Measurements from ENCODE around the gene TMC8. TPM values are rescaled to one million over a fixed set of nuclear protein-coding genes. Genes with fewer than 3 reads are reported as not detected.
"Not testable (repeated sequence)": the region's sequence is repeated elsewhere in the genome, so short reads cannot be mapped to it uniquely, and the experiment has no call there.

The TMC8 gene
- total RNA-seq, 2 experiments from 2014 or later = 134 to 140 TPM

DNA sequence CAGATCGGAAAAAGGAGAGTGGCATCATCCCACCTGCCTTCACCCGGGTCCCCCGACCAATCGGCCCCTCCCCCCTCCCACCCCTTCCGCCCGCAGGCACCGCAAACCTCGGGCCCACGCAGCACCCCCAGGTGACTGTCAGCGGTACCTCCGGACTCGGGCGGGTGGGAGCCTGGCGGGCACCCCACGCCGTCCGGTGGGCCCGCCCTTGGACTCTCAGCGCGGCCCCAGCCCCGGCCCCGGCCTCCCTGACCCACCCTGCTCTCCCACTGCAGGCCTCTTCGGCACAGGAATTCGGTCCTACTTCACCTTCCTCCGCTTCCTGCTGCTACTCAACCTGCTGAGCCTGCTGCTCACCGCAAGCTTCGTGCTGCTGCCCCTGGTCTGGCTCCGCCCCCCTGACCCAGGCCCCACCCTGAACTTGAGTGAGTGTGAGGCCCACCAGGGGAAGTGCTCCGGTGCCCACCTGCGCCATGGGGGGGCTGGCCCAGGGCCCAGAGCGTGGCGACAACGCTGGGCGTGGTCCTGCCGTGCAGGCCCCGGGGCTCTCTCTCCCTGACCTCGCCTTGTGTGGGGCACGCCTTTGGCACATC is 1.6 kb downstream of the TMC8 start:
- intact Hi-C loops (cut with micrococcal nuclease) = loop anchor here (5.0 kb wide), 2 partner anchors 35 to 55 kb away; partner anchors contain the start of genes AFMID, SYNGR2 and TK1
- Mint-ChIP-seq H3K27ac (peak overlapping the region; percentile 54), H3K27me3 (no peaks in the 10 kb centered on the region), H3K4me1 (ENCODE audit: low read depth) (peaks cover 58% of the 10 kb centered on the region), H3K36me3 (peaks cover 58% of the 10 kb centered on the region), H3K4me3 (peak overlapping the region; percentile 65), H3K9me3 (no peaks in the 10 kb centered on the region)
- DNase-seq = peak; percentile 78
- ChIA-PET CTCF (interaction anchor here (0.7 to 6.6 kb wide), 4 partner anchors 9 to 47 kb away, joined by 3 to 99 read pairs (median 4); partner anchors contain the start of gene TMC6), POLR2A (interaction anchor here (1.1 to 1.6 kb wide), 2 partner anchors 10 to 37 kb away, joined by 3 to 5 read pairs; no protein-coding TSS in a partner anchor)

DNA sequence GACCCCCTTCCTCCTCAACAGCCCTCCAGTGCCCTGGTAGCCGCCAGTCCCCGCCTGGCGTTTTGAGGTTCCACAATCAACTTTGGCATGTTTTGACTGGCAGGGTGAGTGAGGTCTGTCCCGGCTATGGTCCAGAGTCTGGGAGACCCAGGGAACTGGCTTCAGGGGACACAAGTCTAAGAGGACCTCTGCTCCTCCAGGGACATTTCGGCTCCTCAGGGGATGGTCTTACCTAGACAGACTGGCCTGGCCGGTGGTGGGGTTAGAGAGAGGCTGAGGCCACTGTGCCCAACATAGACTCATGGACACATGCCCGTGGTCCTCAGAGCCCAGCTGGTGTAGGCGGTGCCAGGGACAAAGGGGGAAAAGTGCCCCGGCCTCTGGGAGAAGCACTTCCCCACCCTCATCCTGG is 2.2 kb downstream of the TMC8 start:
- H3K27me3 Mint-ChIP-seq = no peaks in the 10 kb centered on the region
- POLR2A ChIA-PET = interaction anchor here (1.5 kb wide), 2 partner anchors 10 to 54 kb away, joined by 3 to 7 read pairs; partner anchors contain the start of genes AFMID and TK1
- intact Hi-C loops (cut with micrococcal nuclease) = loop anchor here (5.0 kb wide), 2 partner anchors 35 to 55 kb away; partner anchors contain the start of genes AFMID, SYNGR2 and TK1
- no peaks in the 10 kb centered on the region for H3K9me3 Mint-ChIP-seq
- H3K4me3 Mint-ChIP-seq = peak overlapping the region; percentile 65
- no peak for DNase-seq
- peak overlapping the region; percentile 54 for H3K27ac Mint-ChIP-seq
- CTCF ChIA-PET = interaction anchor here (1.1 to 6.6 kb wide), 3 partner anchors 9 to 19 kb away, joined by 5 to 99 read pairs (median 60); partner anchors contain the start of gene TMC6
- H3K36me3 Mint-ChIP-seq = peaks cover 57% of the 10 kb centered on the region
- peaks cover 63% of the 10 kb centered on the region for H3K4me1 Mint-ChIP-seq (ENCODE audit: low read depth)

DNA sequence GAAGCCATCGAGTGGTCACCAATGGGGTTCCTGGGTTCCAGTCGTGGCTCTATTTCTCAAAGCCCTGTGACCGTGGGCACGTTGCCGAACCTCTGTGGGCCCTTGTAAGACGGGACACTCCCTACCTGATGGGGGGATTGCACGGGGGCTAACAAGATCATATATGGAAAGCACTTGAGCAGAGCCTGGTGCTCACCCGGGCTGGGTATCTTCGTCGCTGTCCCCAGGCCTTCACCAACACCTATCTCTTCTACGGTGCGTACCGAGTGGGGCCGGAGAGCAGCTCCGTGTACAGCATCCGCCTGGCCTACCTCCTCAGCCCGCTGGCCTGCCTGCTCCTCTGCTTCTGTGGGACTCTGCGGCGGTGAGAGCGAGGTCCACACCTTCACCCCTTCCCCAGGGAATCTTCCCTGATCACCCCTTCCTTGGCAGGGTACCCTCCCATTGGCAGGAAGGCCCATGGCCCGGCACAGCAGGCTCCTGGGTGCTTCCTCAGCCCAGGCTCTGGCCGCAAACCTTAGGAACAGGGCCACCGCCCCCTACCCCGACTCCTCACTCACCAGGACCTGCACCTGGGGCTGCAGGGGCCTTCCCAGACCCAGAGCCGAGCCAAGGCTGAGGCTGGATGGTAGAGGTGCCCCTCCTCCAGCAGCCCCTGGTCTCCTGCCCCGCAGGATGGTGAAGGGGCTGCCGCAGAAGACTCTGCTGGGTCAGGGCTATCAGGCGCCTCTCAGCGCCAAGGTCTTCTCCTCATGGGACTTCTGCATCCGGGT is 2.8 kb downstream of the TMC8 start:
- CTCF ChIA-PET = interaction anchor here (1.0 to 6.6 kb wide), 10 partner anchors 9 to 289 kb away, joined by 3 to 99 read pairs (median 7); partner anchors contain the start of genes AFMID, TK1 and TMC6
- Mint-ChIP-seq H3K27ac (peak overlapping the region; percentile 54), H3K4me1 (ENCODE audit: low read depth) (peaks cover 68% of the 10 kb centered on the region), H3K36me3 (peaks cover 56% of the 10 kb centered on the region), H3K9me3 (no peaks in the 10 kb centered on the region), H3K27me3 (no peaks in the 10 kb centered on the region), H3K4me3 (peak overlapping the region; percentile 65)
- POLR2A ChIA-PET = interaction anchor here (0.9 to 1.8 kb wide), 4 partner anchors 8 to 53 kb away, joined by 3 to 7 read pairs (median 5); partner anchors contain the start of genes AFMID and TK1
- intact Hi-C loops (cut with micrococcal nuclease) = loop anchor here (5.0 kb wide), 2 partner anchors 34 to 54 kb away; partner anchors contain the start of genes AFMID, SYNGR2 and TK1
- DNase-seq = no peak

DNA sequence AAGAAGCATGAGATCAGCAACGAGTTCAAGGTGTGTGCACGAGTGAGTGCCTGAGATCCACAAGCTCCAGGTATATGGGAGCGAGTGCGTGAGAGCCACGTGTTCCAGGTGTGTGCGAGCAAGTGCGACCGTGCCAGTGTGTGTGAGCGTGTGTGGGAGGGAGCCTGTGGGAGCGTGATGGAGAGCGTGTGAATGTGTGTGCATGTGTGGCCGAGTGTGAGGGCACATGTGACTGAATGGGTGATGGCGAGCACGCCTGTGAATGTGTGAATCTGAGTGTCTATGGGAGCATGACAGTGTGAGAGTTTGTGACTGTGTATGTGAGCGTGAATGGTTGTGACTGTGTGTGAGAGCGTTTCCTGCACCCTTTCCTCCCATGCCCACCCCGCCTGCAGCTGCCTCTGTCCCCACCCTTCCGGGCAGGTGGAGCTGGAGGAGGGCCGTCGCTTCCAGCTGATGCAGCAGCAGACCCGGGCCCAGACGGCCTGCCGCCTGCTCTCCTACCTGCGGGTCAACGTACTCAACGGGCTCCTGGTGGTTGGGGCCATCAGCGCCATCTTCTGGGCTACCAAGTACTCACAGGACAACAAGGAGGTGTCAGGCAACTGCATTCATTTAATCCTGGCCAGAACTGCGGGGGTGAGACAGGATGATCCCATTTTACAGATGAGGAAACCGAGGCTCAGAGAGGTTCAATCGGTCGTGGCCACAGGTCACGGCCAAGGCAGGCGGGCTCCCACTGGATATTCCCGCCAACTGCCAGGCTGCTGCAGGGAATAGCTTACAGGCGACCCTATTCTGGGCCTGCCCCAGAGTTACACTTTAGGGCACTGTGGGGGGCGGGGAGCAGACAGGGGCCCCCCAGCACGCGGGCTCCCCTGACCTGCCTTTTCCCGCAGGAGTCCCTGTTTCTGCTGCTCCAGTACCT is 3.7 kb downstream of the TMC8 start:
- intact Hi-C loops (cut with micrococcal nuclease) = loop anchor here (1.0 to 5.0 kb wide), 4 partner anchors 13 to 53 kb away; partner anchors contain the start of genes AFMID, SYNGR2 and TK1
- CTCF ChIA-PET = interaction anchor here (1.0 to 6.6 kb wide), 13 partner anchors 8 to 288 kb away, joined by 3 to 99 read pairs (median 5); partner anchors contain the start of genes AFMID, TK1 and TMC6
- DNase-seq = peak; percentile 87
- H3K9me3 Mint-ChIP-seq = no peaks in the 10 kb centered on the region
- H3K4me3 Mint-ChIP-seq = peak overlapping the region; percentile 65
- peaks cover 70% of the 10 kb centered on the region for H3K4me1 Mint-ChIP-seq (ENCODE audit: low read depth)
- no peaks in the 10 kb centered on the region for H3K27me3 Mint-ChIP-seq
- POLR2A ChIA-PET = interaction anchor here (0.9 to 1.8 kb wide), 5 partner anchors 8 to 52 kb away, joined by 3 to 7 read pairs (median 3); partner anchors contain the start of genes AFMID and TK1
- peaks cover 58% of the 10 kb centered on the region for H3K36me3 Mint-ChIP-seq
- H3K27ac Mint-ChIP-seq = peak overlapping the region; percentile 54

DNA sequence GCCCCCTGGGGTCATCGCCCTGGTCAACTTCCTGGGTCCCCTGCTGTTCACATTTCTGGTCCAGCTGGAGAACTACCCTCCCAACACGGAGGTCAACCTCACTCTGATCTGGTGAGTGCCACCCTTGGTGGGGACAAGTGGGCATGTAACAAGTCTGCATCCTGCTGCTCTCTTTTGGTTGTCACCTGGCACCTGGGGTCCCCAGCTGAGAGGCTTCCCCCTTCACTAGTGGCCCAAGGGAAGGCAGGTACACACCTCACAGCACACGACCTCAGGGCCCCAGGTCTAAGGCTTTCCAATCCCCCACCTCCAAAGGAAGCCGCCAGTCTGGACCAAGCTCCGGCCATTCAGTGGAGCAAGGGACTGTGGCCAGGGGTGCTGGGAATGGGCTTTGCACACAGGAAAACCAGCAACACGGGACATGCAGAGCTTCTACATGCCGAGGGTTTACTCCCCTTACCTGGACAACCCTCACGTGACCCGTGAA is 4.4 kb downstream of the TMC8 start:
- Mint-ChIP-seq H3K4me1 (ENCODE audit: low read depth) (peaks cover 67% of the 10 kb centered on the region), H3K27me3 (no peaks in the 10 kb centered on the region), H3K9me3 (no peaks in the 10 kb centered on the region), H3K4me3 (no peak overlapping the region), H3K36me3 (peaks cover 61% of the 10 kb centered on the region), H3K27ac (peak overlapping the region; percentile 5)
- DNase-seq = no peak
- intact Hi-C loops (cut with micrococcal nuclease) = loop anchor here (1.0 to 5.0 kb wide), 4 partner anchors 14 to 52 kb away; partner anchors contain the start of genes AFMID, SYNGR2 and TK1
- POLR2A ChIA-PET = interaction anchor here (0.6 to 1.8 kb wide), 5 partner anchors 10 to 34 kb away, joined by 3 to 7 read pairs (median 3); partner anchors contain the start of gene SYNGR2
- CTCF ChIA-PET = interaction anchor here (0.9 to 6.6 kb wide), 12 partner anchors 10 to 287 kb away, joined by 3 to 99 read pairs (median 6); partner anchors contain the start of genes AFMID, TK1 and TMC6

DNA sequence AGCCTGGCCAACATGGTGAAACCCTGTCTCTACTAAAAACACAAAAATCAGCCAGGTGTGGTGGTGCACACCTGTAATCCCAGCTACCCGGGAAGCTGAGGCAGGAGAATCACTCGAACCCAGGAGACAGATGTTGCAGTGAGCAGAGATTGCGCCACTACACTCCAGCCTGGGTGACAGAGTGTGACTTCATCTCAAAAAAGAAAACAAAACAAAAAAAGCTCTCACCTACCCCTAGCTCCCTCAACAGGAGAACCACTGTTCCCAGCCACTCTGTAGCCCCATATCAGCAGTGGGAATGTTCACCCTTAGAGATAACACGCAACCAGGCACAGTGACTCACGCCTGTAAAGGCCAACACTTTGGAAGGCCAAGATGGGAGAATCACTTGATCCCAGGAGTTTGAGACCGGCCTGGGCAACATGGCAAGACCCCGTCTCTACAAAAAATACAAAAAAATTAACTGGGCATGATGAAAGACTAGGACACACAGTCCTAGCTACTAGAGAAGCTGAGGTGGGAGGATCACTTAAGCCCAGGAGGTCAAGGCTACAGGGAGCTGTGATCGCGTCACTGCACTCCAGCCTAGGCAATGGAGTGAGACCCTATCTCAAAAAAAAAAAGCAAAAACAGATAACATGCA is 5.4 kb downstream of the TMC8 start:
- intact Hi-C loops (cut with micrococcal nuclease) = no loop called here
- Mint-ChIP-seq H3K36me3 (peaks cover 61% of the 10 kb centered on the region), H3K27ac (peak overlapping the region; percentile 57), H3K9me3 (no peaks in the 10 kb centered on the region), H3K4me3 (no peak overlapping the region), H3K27me3 (no peaks in the 10 kb centered on the region), H3K4me1 (ENCODE audit: low read depth) (peaks cover 65% of the 10 kb centered on the region)
- ChIA-PET CTCF (interaction anchor here (0.9 to 6.6 kb wide), 8 partner anchors 9 to 115 kb away, joined by 3 to 99 read pairs (median 6); partner anchors contain the start of gene TMC6), POLR2A (interaction anchor here (0.9 to 1.5 kb wide), 4 partner anchors 15 to 41 kb away, joined by 3 to 5 read pairs (median 3); partner anchors contain the start of gene SYNGR2)
- no peak for DNase-seq

DNA sequence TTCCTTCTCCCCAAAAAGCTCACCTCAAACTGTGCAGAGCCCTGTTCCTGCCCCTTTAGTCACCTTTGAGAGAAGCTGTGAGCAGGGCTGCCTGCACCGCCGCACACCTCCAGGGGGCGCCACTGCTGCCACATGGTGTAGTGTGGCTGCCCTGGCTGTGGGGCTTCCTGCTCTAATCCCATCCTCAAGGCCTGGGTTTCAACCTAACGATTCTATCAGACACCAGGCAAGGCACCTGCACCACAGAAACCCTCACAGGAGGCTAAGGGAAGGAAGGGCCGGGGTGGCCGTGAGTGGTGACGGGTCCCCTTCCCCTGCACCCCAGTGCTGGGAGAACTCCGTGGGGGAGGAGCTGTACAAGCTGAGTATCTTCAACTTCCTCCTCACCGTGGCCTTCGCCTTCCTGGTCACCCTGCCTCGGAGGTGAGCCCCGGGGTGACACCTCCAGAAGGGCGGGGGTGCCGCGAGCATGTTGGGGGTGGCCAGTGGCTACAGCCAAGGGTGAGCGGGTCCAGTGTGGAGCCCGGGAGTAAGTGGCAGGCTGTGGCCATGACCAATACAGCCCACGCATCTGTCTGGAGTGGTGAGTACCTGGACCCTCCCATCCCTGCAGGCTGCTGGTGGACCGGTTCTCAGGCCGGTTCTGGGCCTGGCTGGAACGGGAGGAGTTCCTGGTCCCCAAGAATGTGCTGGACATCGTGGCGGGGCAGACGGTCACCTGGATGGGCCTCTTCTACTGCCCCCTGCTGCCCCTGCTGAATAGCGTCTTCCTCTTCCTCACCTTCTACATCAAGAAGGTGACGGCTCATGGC is 7.0 kb downstream of the TMC8 start:
- Mint-ChIP-seq H3K4me3 (no peak overlapping the region), H3K27ac (peak overlapping the region; percentile 71), H3K36me3 (peaks cover 70% of the 10 kb centered on the region), H3K9me3 (no peaks in the 10 kb centered on the region), H3K27me3 (no peaks in the 10 kb centered on the region), H3K4me1 (ENCODE audit: low read depth) (peaks cover 75% of the 10 kb centered on the region)
- DNase-seq = peak; percentile 64
- ChIA-PET CTCF (interaction anchor here (0.7 to 6.6 kb wide), 15 partner anchors 14 to 118 kb away, joined by 3 to 99 read pairs (median 3); partner anchors contain the start of gene TMC6), POLR2A (interaction anchor here (1.5 to 1.8 kb wide), 2 partner anchors 12 to 39 kb away, joined by 5 read pairs; no protein-coding TSS in a partner anchor)
- intact Hi-C loops (cut with micrococcal nuclease) = no loop called here

DNA sequence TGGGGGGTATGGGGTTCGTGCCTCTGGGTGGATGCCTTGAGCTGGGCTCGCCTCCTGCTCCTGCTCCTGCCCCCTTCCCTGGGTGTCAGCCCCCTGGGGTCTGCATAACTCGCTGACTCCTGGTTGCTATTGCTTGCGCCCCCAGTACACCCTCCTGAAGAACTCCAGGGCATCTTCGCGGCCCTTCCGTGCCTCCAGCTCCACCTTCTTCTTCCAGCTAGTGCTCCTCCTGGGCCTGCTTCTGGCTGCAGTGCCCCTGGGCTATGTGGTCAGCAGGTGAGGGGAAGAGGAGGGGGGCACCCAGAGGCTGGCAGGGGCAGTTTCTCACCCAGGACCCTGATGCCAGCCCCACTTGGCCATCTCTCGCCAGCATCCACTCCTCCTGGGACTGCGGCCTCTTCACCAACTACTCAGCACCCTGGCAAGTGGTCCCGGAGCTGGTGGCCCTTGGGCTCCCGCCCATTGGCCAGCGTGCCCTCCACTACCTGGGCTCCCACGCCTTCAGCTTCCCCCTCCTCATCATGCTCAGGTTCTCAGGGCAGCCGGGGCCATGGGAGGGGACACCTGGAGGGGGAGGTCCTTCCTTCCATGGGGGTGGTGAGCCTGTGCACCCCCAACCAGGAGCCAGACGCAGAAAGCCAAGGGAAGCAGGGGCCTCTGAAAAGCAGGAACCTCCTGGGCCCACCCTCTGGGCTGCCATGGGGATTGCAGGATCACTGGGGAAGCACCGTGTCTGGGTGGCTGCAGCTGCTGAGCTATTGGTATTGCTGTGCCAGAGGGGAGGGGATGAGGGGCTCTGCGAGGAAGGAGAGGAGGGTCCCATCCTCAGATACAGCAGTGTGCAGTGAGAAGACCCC is 7.9 kb downstream of the TMC8 start:
- no peak for DNase-seq
- no peak overlapping the region for H3K4me3 Mint-ChIP-seq
- peaks cover 63% of the 10 kb centered on the region for H3K36me3 Mint-ChIP-seq
- intact Hi-C loops (cut with micrococcal nuclease) = no loop called here
- no peaks in the 10 kb centered on the region for H3K9me3 Mint-ChIP-seq
- H3K4me1 Mint-ChIP-seq (ENCODE audit: low read depth) = peaks cover 69% of the 10 kb centered on the region
- H3K27ac Mint-ChIP-seq = peak overlapping the region; percentile 13
- ChIA-PET CTCF (interaction anchor here (1.0 to 6.6 kb wide), 7 partner anchors 15 to 112 kb away, joined by 3 to 99 read pairs (median 3); partner anchors contain the start of gene TMC6), POLR2A (interaction anchor here (1.8 kb wide), 1 partner anchor 13 kb away, joined by 5 read pairs; no protein-coding TSS in a partner anchor)
- H3K27me3 Mint-ChIP-seq = no peaks in the 10 kb centered on the region

DNA sequence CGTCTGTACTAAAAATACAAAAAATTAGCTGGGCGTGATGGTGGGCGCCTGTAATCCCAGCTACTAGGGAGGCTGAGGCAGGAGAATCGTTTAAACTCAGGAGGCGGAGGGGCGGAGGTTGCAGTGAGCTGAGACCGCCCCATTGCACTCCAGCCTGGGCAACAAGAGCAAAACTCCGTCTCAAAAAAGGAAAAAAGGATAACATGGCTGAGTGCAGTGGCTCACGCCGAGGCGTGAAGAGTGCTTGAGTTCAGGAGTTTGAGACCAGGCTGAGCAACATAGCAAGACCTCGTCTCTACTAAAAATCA is 9.2 kb downstream of the TMC8 start:
- Mint-ChIP-seq H3K27ac (peak overlapping the region; percentile 63), H3K4me1 (ENCODE audit: low read depth) (peaks cover 58% of the 10 kb centered on the region), H3K4me3 (peak overlapping the region; percentile 31), H3K36me3 (peaks cover 50% of the 10 kb centered on the region)
- ChIA-PET POLR2A (interaction anchor here (0.7 to 1.5 kb wide), 10 partner anchors 10 to 47 kb away, joined by 3 to 7 read pairs (median 5); partner anchors contain the start of gene TK1), CTCF (interaction anchor here (1.0 to 2.9 kb wide), 2 partner anchors 10 to 37 kb away, joined by 7 to 13 read pairs; partner anchors contain the start of gene TMC8)
- DNase-seq, H3K27me3 Mint-ChIP-seq, H3K9me3 Mint-ChIP-seq: not testable (repeated sequence)
- intact Hi-C loops (cut with micrococcal nuclease) = loop anchor here (1.0 kb wide), 1 partner anchor 10 kb away; the partner anchor contains the start of gene TMC8
